Measurements from ENCODE around the gene C17orf107. TPM values are rescaled to one million over a fixed set of nuclear protein-coding genes. Genes with fewer than 3 reads are reported as not detected.
"Not testable (repeated sequence)": the region's sequence is repeated elsewhere in the genome, so short reads cannot be mapped to it uniquely, and the experiment has no call there.

C17orf107 gene
- total RNA-seq, 2 donors from 2014 or later, result 0.74 to 1.8 TPM

GRCh38 chr17:4863321-4863720 lies 36.0 kb upstream of the C17orf107 start:
- no peaks in the 10 kb centered on the region for H3K27me3 ChIP-seq
- intact Hi-C loops (cut with DNase I), result no loop called here
- no peak for DNase-seq
- TF ChIP-seq, protein P1, sequence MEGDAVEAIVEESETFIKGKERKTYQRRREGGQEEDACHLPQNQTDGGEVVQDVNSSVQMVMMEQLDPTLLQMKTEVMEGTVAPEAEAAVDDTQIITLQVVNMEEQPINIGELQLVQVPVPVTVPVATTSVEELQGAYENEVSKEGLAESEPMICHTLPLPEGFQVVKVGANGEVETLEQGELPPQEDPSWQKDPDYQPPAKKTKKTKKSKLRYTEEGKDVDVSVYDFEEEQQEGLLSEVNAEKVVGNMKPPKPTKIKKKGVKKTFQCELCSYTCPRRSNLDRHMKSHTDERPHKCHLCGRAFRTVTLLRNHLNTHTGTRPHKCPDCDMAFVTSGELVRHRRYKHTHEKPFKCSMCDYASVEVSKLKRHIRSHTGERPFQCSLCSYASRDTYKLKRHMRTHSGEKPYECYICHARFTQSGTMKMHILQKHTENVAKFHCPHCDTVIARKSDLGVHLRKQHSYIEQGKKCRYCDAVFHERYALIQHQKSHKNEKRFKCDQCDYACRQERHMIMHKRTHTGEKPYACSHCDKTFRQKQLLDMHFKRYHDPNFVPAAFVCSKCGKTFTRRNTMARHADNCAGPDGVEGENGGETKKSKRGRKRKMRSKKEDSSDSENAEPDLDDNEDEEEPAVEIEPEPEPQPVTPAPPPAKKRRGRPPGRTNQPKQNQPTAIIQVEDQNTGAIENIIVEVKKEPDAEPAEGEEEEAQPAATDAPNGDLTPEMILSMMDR (IDR thresholded peaks at IDR 0.05), result no peak
- peaks cover 1% of the 10 kb centered on the region for H3K4me1 ChIP-seq
- no peak overlapping the region for H3K9ac ChIP-seq (ENCODE audit: low read depth in 2 of 2, low read length in 2 of 2)
- H3K4me3 ChIP-seq, result no peak overlapping the region
- H3K36me3 ChIP-seq, result no peaks in the 10 kb centered on the region
- no peaks in the 10 kb centered on the region for H3K9me3 ChIP-seq
- H3K27ac ChIP-seq, result no peak overlapping the region

DNA sequence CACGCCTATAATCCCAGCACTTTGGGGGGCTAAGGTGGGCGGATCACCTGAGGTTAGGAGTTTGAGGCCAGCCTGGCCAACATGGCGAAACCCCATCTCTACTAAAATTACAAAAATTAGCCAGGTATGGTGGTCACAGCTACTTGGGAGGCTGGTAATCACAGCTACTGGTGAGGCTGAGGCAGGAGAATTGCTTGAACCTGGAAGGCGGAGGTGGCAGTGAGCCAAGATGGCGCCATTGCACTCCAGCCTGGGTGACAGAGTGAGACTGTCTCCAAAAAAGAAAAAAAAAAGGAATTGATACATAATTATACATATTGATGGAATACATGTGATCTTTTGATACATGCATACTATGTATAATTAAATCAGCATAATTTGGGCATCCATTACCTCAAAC lies 31.8 kb upstream of the C17orf107 start:
- H3K9ac ChIP-seq (ENCODE audit: low read depth in 2 of 2, low read length in 2 of 2); intact Hi-C loops (cut with DNase I); DNase-seq; H3K4me3 ChIP-seq; H3K4me1 ChIP-seq; H3K27me3 ChIP-seq; H3K27ac ChIP-seq; H3K36me3 ChIP-seq; H3K9me3 ChIP-seq: not testable (repeated sequence)

DNA sequence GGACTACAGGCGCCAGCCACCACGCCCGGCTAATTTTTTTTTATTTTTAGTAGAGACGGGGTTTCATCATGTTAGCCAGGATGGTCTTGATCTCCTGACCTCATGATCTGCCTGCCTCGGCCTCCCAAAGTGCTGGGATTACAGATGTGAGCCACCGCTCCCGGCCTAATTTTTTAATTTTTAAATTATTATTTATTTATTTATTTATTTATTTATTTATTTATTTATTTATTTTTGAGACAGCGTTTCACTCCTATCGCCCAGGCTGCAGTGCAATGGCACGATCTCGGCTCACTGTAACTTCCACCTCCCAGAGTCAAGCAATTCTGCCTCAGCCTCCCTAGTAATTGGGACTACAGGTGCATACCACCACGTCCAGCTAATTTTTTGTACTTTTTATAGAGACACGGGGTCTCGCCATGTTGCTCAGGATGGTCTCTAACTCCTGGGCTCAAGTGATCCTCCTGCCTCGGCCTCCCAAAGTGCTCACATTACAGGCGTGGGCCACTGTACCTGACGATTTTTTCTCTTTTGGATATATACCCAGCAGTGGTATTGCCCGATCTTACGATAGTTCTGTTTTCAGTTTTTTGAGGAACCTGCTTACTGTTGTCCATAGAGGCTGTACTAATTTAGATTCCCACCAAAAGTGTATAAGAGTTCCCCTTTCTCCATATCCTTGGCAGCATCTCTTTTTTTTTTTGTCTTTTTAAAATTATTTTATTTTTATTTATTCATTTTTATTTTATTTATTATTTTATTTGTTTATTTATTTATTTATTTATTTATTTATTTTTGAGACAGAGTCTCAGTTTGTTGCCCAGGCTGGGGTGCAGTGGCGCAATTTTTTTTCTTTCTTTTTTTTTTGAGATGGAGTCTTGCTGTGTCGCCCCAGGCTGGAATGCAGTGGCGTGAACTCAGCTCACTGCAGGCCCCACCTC lies 30.0 kb upstream of the C17orf107 start:
- DNase-seq; H3K9me3 ChIP-seq; intact Hi-C loops (cut with DNase I); H3K4me3 ChIP-seq; H3K27me3 ChIP-seq; H3K27ac ChIP-seq; H3K9ac ChIP-seq (ENCODE audit: low read depth in 2 of 2, low read length in 2 of 2); H3K4me1 ChIP-seq; H3K36me3 ChIP-seq: not testable (repeated sequence)

DNA sequence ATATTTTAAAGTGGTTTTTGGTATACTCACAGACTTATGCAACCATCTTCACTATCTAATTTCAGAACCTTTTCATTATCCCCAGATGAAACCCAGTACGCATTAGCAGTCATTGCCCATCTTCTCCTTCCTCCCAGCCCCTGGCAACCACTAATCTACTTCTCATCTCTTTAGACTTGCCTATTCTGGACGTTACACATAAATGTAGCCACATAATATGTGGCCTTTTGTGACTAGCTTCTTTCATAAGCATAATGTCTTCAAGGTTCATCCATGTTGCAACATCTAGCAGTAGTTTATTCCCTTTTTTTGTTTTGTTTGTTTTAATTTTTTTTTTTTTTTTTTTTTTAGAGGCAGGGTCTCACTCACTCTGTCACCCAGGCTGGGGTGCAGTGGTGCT lies 28.5 kb upstream of the C17orf107 start:
- Histone ChIP-seq H3K4me1 (no peaks in the 10 kb centered on the region), H3K36me3 (no peaks in the 10 kb centered on the region), H3K9me3 (no peaks in the 10 kb centered on the region), H3K27me3 (no peaks in the 10 kb centered on the region), H3K9ac (ENCODE audit: low read depth in 2 of 2, low read length in 2 of 2) (no peak overlapping the region), H3K27ac (no peak overlapping the region), H3K4me3 (no peak overlapping the region)
- DNase-seq, result no peak
- intact Hi-C loops (cut with DNase I), result no loop called here
- TF ChIP-seq, protein P1 (IDR thresholded peaks at IDR 0.05), result no peak

DNA sequence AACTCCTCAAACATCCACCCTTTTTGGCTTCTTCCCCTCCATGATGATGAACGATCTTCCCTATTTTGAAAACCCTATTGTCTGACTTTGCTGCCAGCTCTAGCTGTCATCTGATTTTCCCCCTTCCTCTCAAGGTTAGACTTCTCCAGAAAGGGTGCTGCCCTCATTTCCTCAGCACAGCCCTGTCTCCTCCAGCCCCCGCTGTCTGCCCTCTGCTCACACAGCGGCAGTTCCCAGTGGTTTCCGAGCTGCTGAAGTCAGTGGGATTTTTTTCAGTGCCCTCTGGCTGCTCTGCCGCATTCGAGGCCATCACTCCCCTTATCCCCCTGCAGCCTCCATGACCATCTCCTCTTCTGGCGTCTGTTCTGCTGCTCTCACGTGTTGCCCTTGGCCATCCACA lies 26.6 kb upstream of the C17orf107 start:
- Histone ChIP-seq H3K36me3 (no peaks in the 10 kb centered on the region), H3K4me3 (no peak overlapping the region), H3K27me3 (no peaks in the 10 kb centered on the region), H3K27ac (no peak overlapping the region), H3K9ac (ENCODE audit: low read depth in 2 of 2, low read length in 2 of 2) (no peak overlapping the region), H3K9me3 (no peaks in the 10 kb centered on the region), H3K4me1 (no peaks in the 10 kb centered on the region)
- TF ChIP-seq, protein P1 (IDR thresholded peaks at IDR 0.05), result no peak
- intact Hi-C loops (cut with DNase I), result no loop called here
- DNase-seq, result no peak

DNA sequence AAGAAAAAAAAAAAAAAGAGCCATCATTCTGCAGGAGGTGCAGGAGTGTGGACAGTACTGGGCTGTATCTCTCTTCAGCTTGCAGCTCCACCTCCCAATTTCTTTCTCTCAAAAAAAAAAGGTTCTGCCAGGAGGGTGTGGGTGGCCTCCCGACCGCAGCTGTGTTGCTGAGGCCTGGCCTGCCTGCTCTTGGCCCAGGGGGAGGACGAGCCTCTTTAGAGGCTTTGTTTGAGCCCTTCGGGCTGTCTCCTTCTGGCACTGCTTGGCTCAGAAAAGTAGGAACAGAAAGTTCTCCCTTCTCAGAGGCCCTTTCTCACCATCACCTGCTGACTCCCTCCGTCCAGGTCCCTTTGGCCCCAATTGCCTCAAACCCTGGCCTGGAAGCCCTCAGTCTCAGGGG lies 22.2 kb upstream of the C17orf107 start:
- Histone ChIP-seq H3K9ac (ENCODE audit: low read depth in 2 of 2, low read length in 2 of 2) (no peak overlapping the region), H3K4me3 (no peak overlapping the region), H3K9me3 (no peaks in the 10 kb centered on the region), H3K27me3 (no peaks in the 10 kb centered on the region), H3K27ac (no peak overlapping the region), H3K4me1 (no peaks in the 10 kb centered on the region), H3K36me3 (peaks cover 9% of the 10 kb centered on the region)
- TF ChIP-seq, protein P1 (IDR thresholded peaks at IDR 0.05), result no peak
- intact Hi-C loops (cut with DNase I), result no loop called here
- DNase-seq, result no peak
